ENCODE measurements around the gene IQGAP1. TPM values are rescaled to one million over a fixed set of nuclear protein-coding genes. Genes with fewer than 3 reads are reported as not detected.

IQGAP1 gene
- total and polyA plus RNA-seq, 9 of the 15 experiments (the other 6 are each of a cell fraction or from before 2014, with no cell fraction given): 37.6 to 143 (median 77.7) TPM

DNA sequence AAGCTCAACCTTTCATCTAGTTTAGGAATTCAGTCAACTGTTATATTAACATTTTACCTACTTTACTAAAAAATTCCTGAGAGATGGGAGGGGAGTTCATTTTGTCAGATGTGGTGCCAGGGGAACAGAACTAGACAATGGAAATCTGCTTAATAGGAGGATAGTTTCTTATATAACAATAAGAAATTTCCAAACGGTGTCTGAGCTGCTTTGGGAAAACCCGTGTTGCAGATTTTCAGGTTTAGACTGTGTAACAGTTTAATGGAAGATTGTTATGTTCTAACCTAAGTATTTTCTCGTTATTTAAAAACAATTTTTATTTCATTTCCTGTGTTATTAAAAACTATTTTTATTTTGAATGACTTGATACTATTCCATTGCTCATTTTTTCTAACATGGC, 19.3 kb downstream of the IQGAP1 start:
- CTCF ChIA-PET (ENCODE audit: low intra/inter-chr PET ratio): no interaction called here

DNA sequence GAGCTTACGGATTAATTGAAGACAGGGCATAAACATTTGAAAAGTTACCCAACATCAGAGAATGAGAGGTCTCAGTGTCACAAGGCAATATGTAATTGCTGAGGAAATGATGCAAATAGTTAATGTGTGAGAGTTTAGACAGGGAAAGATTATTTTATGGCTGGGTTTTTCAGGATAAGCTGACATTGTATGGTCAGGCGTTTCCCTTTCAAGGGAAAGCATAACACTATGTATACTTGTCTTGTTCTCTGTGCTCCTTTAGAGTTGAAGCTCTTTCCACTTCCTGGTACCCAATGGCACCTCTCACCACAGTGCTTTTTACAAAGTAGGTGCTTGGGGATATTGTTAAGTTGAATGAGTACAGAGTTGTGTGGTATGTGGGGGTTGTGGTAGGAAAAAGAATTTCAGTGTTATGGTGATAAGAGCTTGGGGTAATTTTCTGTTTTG, 19.9 kb downstream of the IQGAP1 start:
- Histone ChIP-seq H3K4me1 (replicated peaks in 1 of 2; ENCODE audit: control insufficient read depth in 2 of 2, insufficient read depth in 2 of 2, low read length in 2 of 2) (peaks cover 0 to 5% of the 10 kb centered on the region in 2 experiments; a peak in 3 of 5 replicates), H3K9me1 (ENCODE audit: control insufficient read depth, insufficient read depth, low read length) (no peaks in the 10 kb centered on the region), H4K20me1 (replicated peaks; ENCODE audit: control insufficient read depth, insufficient read depth, low read length) (no peaks in the 10 kb centered on the region), H3K4me3 (no peak overlapping the region), H2AFZ (ENCODE audit: low read depth, low read length) (no peak overlapping the region), H3K9me3 (replicated peaks; ENCODE audit: control insufficient read depth, insufficient read depth, low read depth, low read length) (no peaks in the 10 kb centered on the region), H3K27ac (ENCODE audit: extremely low read depth, low read depth, low read length) (no peak overlapping the region), H3K36me3 (ENCODE audit: control insufficient read depth, insufficient read depth, low read length) (no peaks in the 10 kb centered on the region), H3K9ac (ENCODE audit: insufficient read depth in 1 of 2, low read depth in 2 of 2, low read length in 2 of 2) (no peak overlapping the region), H3K79me2 (ENCODE audit: control insufficient read depth, insufficient read depth, low read length) (peaks cover 45% of the 10 kb centered on the region), H3K4me2 (ENCODE audit: insufficient read depth, low read length) (no peak overlapping the region), H3K27me3 (ENCODE audit: control insufficient read depth in 2 of 2, insufficient read depth in 2 of 2, low read length in 2 of 2) (no peaks in the 10 kb centered on the region)
- FAIRE-seq: no peak
- ATAC-seq: peak; percentile 23; the same call in 2 of the 3 replicates
- DNase-seq (ENCODE audit: extremely low read depth in 1 of 4, low spot score in 3 of 4): no peak
- ChIA-PET POLR2A (interaction anchor here (0.6 to 1.5 kb wide), 5 partner anchors 13 to 684 kb away, joined by 3 to 4 read pairs (median 3); no protein-coding TSS in a partner anchor), CTCF (ENCODE audit: low intra/inter-chr PET ratio) (no interaction called here)
- TF ChIP-seq SREBF1 (IDR thresholded peaks at IDR 0.05; ENCODE audit: borderline replicate concordance, low read depth, low read length): no peak
- TF ChIP-seq TCFL5 (CRISPR knock-in tag; conservative IDR thresholded peaks at IDR 0.05): no peak
- no peak for TF ChIP-seq HIVEP1 (CRISPR knock-in tag; IDR thresholded peaks at IDR 0.05)
- intact Hi-C loops (cut with micrococcal nuclease) (no loop called here), in situ Hi-C loops (cut with MboI) (no loop called here)
- no TSS peak for BruUV-seq (replicated peaks)
- WGBS (ENCODE audit: insufficient coverage, low coverage, missing lambda C conversion rate): 52% methylated on average over 2 of the region's 2 CpGs

More for the DNA sequence above, 19.3 kb downstream of the IQGAP1 start:
- Histone ChIP-seq H3K27ac (ENCODE audit: extremely low read depth, low read depth, low read length) (no peak overlapping the region), H3K4me1 (replicated peaks in 1 of 2; ENCODE audit: control insufficient read depth in 2 of 2, insufficient read depth in 2 of 2, low read length in 2 of 2) (peaks cover 0 to under 1% of the 10 kb centered on the region in 2 experiments; a peak in 3 of 5 replicates), H2AFZ (ENCODE audit: low read depth, low read length) (no peak overlapping the region), H3K27me3 (ENCODE audit: control insufficient read depth in 2 of 2, insufficient read depth in 2 of 2, low read length in 2 of 2) (no peaks in the 10 kb centered on the region), H3K36me3 (ENCODE audit: control insufficient read depth, insufficient read depth, low read length) (no peaks in the 10 kb centered on the region), H4K20me1 (replicated peaks; ENCODE audit: control insufficient read depth, insufficient read depth, low read length) (no peaks in the 10 kb centered on the region), H3K4me3 (no peak overlapping the region), H3K9me1 (ENCODE audit: control insufficient read depth, insufficient read depth, low read length) (no peaks in the 10 kb centered on the region), H3K9ac (ENCODE audit: insufficient read depth in 1 of 2, low read depth in 2 of 2, low read length in 2 of 2) (no peak overlapping the region), H3K9me3 (replicated peaks; ENCODE audit: control insufficient read depth, insufficient read depth, low read depth, low read length) (no peaks in the 10 kb centered on the region), H3K79me2 (ENCODE audit: control insufficient read depth, insufficient read depth, low read length) (peaks cover 50% of the 10 kb centered on the region), H3K4me2 (ENCODE audit: insufficient read depth, low read length) (no peak overlapping the region)
- no peak for ATAC-seq
- DNase-seq (ENCODE audit: extremely low read depth in 1 of 4, low spot score in 3 of 4): no peak
- 18% methylated on average over 3 of the region's 3 CpGs for WGBS (ENCODE audit: insufficient coverage, low coverage, missing lambda C conversion rate)
- BruUV-seq (replicated peaks): no TSS peak
- POLR2A ChIA-PET: interaction anchor here (0.6 to 1.5 kb wide), 4 partner anchors 12 to 683 kb away, joined by 3 to 4 read pairs (median 3); no protein-coding TSS in a partner anchor
- FAIRE-seq: no peak
- in situ Hi-C loops (cut with MboI) (no loop called here), intact Hi-C loops (cut with micrococcal nuclease) (no loop called here)
- TF ChIP-seq HNRNPLL (IDR thresholded peaks at IDR 0.05; ENCODE audit: low read depth, low read length, poor library complexity, severe bottlenecking): no peak
- TF ChIP-seq, protein P1, sequence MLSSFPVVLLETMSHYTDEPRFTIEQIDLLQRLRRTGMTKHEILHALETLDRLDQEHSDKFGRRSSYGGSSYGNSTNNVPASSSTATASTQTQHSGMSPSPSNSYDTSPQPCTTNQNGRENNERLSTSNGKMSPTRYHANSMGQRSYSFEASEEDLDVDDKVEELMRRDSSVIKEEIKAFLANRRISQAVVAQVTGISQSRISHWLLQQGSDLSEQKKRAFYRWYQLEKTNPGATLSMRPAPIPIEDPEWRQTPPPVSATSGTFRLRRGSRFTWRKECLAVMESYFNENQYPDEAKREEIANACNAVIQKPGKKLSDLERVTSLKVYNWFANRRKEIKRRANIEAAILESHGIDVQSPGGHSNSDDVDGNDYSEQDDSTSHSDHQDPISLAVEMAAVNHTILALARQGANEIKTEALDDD (IDR thresholded peaks at IDR 0.05): no peak
- TF ChIP-seq SREBF1 (IDR thresholded peaks at IDR 0.05; ENCODE audit: borderline replicate concordance, low read depth, low read length): no peak
